ENCODE data around the gene SLC2A14.
"Not testable (repeated sequence)": the region's sequence is repeated elsewhere in the genome, so short reads cannot be mapped to it uniquely, and the experiment has no call there.

SLC2A14 gene

DNA sequence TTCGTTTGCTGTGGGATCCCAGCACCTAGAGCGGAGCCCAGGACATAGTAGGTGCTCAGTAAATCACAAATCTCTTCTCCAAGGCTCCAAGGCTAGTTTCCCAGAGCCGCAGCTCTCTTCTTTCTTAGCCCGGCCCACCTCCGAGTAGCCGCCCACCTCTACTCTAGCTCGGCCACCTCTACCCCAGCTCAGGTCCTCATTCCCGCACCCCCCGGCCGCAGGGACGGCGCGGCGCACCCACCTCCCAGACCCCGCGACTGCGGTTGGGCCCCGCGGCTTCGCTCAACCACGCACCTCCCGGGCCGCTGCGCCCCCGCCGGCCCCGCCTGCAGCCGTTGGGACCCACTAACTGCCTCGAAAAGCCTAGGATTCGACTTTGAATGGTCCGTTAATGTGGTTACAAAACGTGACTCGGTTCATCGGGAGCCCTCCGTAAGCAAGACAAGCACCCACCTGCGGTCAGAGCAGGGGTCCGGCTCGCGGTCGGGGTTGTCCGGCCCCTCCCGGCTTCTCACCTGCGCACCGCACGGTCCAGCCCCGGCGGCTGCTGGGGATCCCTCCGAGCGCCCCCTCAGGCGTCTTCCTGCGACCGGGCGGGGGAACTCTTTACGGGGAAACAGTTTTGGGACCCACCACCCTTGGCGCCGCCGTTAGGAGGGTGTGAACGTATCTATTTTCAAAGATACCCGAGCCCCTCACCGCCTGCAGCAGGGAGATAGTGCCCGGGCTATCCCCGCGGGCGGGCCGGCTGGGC is at the start of gene SLC2A14:
TSS of gene SLC2A14 (minus strand) at position 350 of the 754 bp plus-strand sequence. CDS start 3,035 bp downstream, outside the sequence.
- no peak for DNase-seq (ENCODE audit: low spot score)

- not testable (repeated sequence) for DNase-seq (ENCODE audit: low spot score)
These were observed 48.5 kb upstream of the SLC2A14 start for GRCh38 chr12:7921181-7921580.

GRCh38 chr12:7918268-7918590 is 45.5 kb upstream of the SLC2A14 start:
- DNase-seq (ENCODE audit: low spot score), result not testable (repeated sequence)

- DNase-seq (ENCODE audit: low spot score), result no peak
These were observed 44.9 kb upstream of the SLC2A14 start for GRCh38 chr12:7917392-7918267.

- DNase-seq (ENCODE audit: low spot score), result no peak
These were observed 44.2 kb upstream of the SLC2A14 start for GRCh38 chr12:7916936-7917335.

GRCh38 chr12:7915661-7916403 is 43.1 kb upstream of the SLC2A14 start:
- no peak for DNase-seq (ENCODE audit: low spot score)

DNA sequence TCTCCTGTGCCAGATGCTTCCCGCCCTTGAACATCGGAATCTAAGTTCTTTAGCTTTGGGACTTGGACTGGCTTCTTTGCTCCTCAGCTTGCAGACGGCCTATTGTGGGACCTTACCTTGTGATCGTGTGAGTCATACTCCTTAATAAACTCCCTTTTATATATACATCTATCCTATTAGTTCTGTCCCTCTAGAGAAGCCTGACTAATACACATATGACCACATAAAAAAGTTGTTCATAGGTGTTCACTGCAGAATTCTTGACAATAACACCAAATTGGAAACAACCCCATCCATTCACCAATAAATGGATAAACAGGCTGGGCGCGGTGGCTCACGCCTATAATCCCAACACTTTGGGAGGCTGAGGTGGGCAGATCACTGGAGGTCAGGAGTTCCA is 37.4 kb upstream of the SLC2A14 start:
- not testable (repeated sequence) for DNase-seq (ENCODE audit: low spot score)

- DNase-seq (ENCODE audit: low spot score), result peak; percentile 72
These were observed 34.3 kb upstream of the SLC2A14 start for GRCh38 chr12:7907009-7907408.

GRCh38 chr12:7906303-7906702 is 33.6 kb upstream of the SLC2A14 start:
- not testable (repeated sequence) for DNase-seq (ENCODE audit: low spot score)

- DNase-seq (ENCODE audit: low spot score), result not testable (repeated sequence)
These were observed 32.9 kb upstream of the SLC2A14 start for GRCh38 chr12:7905600-7906125.

DNA sequence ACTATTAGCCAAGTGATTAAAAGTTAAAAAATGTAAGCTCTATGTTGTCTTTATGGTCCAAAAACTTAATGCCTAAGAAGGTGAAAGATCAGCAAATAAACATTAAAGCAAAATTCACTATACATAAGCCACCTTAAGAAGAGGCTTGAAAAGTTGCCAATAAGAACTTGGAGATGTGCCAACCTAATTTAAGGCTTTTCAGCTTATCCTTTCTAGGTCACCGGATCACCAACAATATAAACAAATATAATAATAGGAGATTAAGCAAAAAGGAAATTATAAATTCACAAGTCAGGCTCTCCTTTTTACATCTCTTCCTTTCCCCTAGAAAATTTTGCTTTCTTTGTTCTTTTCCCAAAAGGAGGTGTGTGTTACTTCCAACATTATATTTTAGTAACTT is 32.4 kb upstream of the SLC2A14 start:
- DNase-seq (ENCODE audit: low spot score), result no peak

DNA sequence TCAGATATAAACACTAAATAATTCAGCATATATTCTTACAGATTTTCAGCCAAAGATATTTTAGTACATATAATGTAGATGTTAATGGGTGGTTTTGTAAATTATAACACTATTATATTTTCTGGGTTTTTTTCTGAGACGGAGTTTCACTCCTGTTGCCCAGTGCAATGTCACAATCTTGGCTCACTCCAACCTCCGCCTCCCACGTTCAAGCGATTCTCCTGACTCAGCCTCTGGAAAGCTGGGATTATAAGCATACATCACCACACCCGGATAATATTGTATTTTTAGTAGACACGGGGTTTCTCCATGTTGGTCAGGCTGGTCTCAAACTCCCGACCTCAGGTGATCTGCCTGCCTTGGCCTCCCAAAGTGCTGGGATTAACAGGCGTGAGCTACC is 29.7 kb upstream of the SLC2A14 start:
- DNase-seq (ENCODE audit: low spot score), result not testable (repeated sequence)

GRCh38 chr12:7899755-7900154 is 27.0 kb upstream of the SLC2A14 start:
- no peak for DNase-seq (ENCODE audit: low spot score)

DNA sequence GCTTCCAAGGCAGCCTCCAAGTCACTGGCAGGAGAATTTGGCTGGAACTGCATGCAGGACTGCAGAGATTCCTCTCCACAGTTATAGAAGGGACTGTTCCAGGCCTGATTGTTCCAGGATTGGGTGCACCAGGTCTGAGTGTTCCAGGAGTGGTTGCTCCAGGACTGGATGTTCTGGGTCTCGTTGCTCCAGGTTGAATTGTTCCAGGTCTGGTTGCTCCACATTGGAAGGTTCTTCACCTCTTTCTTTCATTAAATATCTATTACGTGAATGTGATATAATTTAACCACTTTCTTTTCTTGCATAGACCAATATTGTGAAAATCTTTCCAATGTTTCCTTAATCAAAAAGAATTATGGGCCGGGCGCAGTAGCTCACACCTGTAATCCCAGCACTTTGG is 24.0 kb upstream of the SLC2A14 start:
- not testable (repeated sequence) for DNase-seq (ENCODE audit: low spot score)

- DNase-seq (ENCODE audit: low spot score), result no peak
These were observed 19.7 kb upstream of the SLC2A14 start for GRCh38 chr12:7892186-7892980.

- DNase-seq (ENCODE audit: low spot score), result no peak
These were observed 12.0 kb upstream of the SLC2A14 start for GRCh38 chr12:7884689-7885088.

GRCh38 chr12:7881736-7882120 is 9.0 kb upstream of the SLC2A14 start:
- not testable (repeated sequence) for DNase-seq (ENCODE audit: low spot score)

- DNase-seq (ENCODE audit: low spot score), result not testable (repeated sequence)
These were observed 8.4 kb upstream of the SLC2A14 start for GRCh38 chr12:7880952-7881735.

DNA sequence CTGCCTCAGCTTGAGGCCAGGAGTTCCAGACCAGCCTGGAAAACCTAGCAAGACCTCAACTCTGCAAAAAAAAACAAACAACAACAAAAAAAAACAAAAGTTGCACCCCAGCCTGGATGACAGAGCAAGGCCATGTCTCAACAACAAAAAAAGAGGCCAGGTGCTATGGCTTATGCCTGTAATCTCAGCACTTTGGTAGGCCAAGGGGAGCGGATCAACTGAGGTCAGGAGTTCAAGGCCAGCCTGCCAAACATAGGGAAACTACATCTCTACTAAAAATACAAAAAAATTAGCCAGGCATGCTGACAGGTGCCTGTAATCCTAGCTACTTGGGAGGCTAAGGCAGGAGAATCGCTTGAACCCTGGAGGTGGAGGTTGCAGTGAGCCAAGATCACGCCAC is 6.5 kb upstream of the SLC2A14 start:
- DNase-seq (ENCODE audit: low spot score), result no peak

- no peak for DNase-seq (ENCODE audit: low spot score)
These were observed 4.7 kb upstream of the SLC2A14 start for GRCh38 chr12:7877420-7877819.

GRCh38 chr12:7870335-7870734 is 2.4 kb downstream of the SLC2A14 start:
- no peak for DNase-seq (ENCODE audit: low spot score)
